ENCODE data around the gene ACTR6. TPM values are rescaled to one million over a fixed set of nuclear protein-coding genes. Genes with fewer than 3 reads are reported as not detected.

ACTR6 gene
- total and polyA plus RNA-seq, 7 experiments from 2014 or later, result 24.1 to 46.8 (median 40.2) TPM

GRCh38 chr12:100273782-100274181, 73.2 kb downstream of the ACTR6 start:
- Histone ChIP-seq H3K4me3 (ENCODE audit: low read length) (no peak overlapping the region), H3K36me3 (ENCODE audit: control insufficient read depth in 2 of 3, insufficient read depth in 3 of 3, low read length in 3 of 3) (no peaks in the 10 kb centered on the region), H3K4me1 (ENCODE audit: control insufficient read depth in 2 of 2, insufficient read depth in 2 of 2, low read length in 2 of 2) (peaks cover 2 to 14% of the 10 kb centered on the region in 2 donors), H3K9me3 (ENCODE audit: control insufficient read depth in 2 of 3, low read length in 3 of 3) (no peaks in the 10 kb centered on the region), H3K27ac (ENCODE audit: low read depth, low read length) (no peak overlapping the region), H3K27me3 (ENCODE audit: control insufficient read depth in 2 of 2, insufficient read depth in 2 of 2, low read length in 2 of 2) (no peaks in the 10 kb centered on the region)
- H3K9me3 Mint-ChIP-seq, result peaks cover 0 to 2% (median 0%) of the 10 kb centered on the region in 11 donors
- DNase-seq, result no peak
- ATAC-seq, result no peak
- no peaks in the 10 kb centered on the region for H3K27me3 Mint-ChIP-seq
- no peak overlapping the region for H3K27ac Mint-ChIP-seq
- ChIA-PET POLR2A (no interaction called here), CTCF (no interaction called here)
- intact Hi-C loops (cut with micrococcal nuclease), result no loop called here
- H3K4me1 Mint-ChIP-seq, result peaks cover 29 to 85% (median 65%) of the 10 kb centered on the region in 7 donors
- peak overlapping the region in 1 of 10 donors; percentile 61 for H3K4me3 Mint-ChIP-seq
- H3K36me3 Mint-ChIP-seq, result peaks cover 3 to 21% (median 12%) of the 10 kb centered on the region in 5 donors

Small RNAs within 50 kb of the gene (microRNA-seq; reads per million reads assigned to microRNA genes)
- not detected for gene MIR1827 (ENCODE audit: borderline microRNAs expressed)

Other genes with a start within 250 kb of the ACTR6 start
- under 1 TPM in 1 of 5 experiments, not detected in 4; 0.97 TPM for gene ANKS1B, start 215.9 kb upstream of the ACTR6 start, total RNA-seq
- not detected for gene ANKS1B, start 215.9 kb upstream of the ACTR6 start, polyA plus RNA-seq
- gene BLTP3B, start 57.9 kb upstream of the ACTR6 start, total RNA-seq, result 10 to 100 TPM; 13.1 to 28.9 (median 18.0) TPM
- 10 to 100 TPM; 12.7 to 13.5 TPM for gene BLTP3B, start 57.9 kb upstream of the ACTR6 start, polyA plus RNA-seq
- gene DEPDC4, start 66.3 kb downstream of the ACTR6 start, total RNA-seq, result 1 to 10 TPM in 2 of 5 experiments, under 1 TPM in 3; 0.74 to 1.3 (median 0.92) TPM
- gene DEPDC4, start 66.3 kb downstream of the ACTR6 start, polyA plus RNA-seq, result under 1 TPM; 0.64 to 0.87 TPM
- gene SCYL2, start 66.4 kb downstream of the ACTR6 start, total RNA-seq, result 10 to 100 TPM; 32.6 to 49.4 (median 42.3) TPM
- gene SCYL2, start 66.4 kb downstream of the ACTR6 start, polyA plus RNA-seq, result 10 to 100 TPM; 18.9 to 25.2 TPM
- not detected for gene SLC17A8, start 156.3 kb downstream of the ACTR6 start, total RNA-seq
- not detected for gene SLC17A8, start 156.3 kb downstream of the ACTR6 start, polyA plus RNA-seq

Measured in naive thymus-derived CD4-positive, alpha-beta T cell (primary cell).